ENCODE measurements around the gene SLC6A19. TPM values are rescaled to one million over a fixed set of nuclear protein-coding genes. Genes with fewer than 3 reads are reported as not detected.

SLC6A19 gene
- total and polyA plus RNA-seq, 2 of the 13 experiments (the other 11 are each of a cell fraction or from before 2014, with no cell fraction given) = 0.02 TPM; not detected in 1

DNA sequence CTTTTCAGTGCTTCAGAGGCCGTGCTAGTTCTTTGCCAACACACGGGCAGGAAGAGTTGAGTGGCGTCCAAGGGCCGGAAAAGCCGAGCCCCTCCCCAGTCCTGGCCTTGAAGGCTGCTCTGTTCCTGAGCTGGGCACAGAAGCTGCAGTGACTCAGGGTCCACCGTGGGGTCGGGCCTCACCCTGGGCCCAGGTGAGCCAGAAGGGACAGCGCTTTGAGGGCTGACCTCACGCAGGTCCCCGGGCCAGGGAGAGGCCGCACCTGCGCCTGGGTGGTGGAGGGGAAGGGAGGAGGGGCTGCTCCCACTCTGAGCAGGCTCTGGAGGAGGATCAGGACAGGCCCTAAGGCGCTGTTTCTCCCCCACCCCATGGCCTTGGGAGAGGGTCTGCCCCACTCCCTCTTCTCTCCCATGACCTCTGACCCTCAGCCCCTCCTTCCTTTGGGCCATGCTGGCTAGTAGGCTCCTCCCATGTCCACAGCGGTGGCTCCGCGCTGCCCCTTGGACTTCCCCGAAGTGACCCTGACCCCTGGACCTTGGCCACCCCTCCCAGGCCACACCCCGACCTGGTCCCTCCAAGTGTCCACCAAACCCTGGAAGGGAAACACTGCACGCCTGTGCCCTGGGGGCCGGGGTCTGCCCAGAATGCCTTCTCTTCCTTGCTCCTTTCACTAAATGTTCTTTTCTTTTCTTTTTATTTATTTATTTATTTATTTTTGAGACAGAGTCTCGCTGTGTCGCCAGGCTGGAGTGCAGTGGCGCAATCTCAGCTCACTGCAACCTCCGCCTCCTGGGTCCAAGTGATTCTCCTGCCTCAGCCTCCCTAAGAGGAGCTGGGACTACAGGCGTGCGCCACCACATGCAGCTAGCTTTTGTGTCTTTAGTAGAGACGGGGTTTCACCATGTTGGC, 19.7 kb upstream of the SLC6A19 start (continued):
- TF ChIP-seq FOSL2 (CRISPR knock-in tag; IDR thresholded peaks at IDR 0.05) (peak; percentile 23; the same call in 1 of the 2 replicates), PPARG (CRISPR knock-in tag; conservative IDR thresholded peaks at IDR 0.05) (peak; percentile 66), KDM6A (CRISPR knock-in tag; IDR thresholded peaks at IDR 0.05; ENCODE audit: low read depth) (peak; percentile 25; the same call in 1 of the 2 replicates), ZBTB10 (CRISPR knock-in tag; IDR thresholded peaks at IDR 0.05; ENCODE audit: borderline replicate concordance) (no peak), HIVEP1 (CRISPR knock-in tag; IDR thresholded peaks at IDR 0.05) (no peak), GABPB1 (CRISPR knock-in tag; IDR thresholded peaks at IDR 0.05) (peak; percentile 52; the same call in 1 of the 2 replicates), RXRB (CRISPR knock-in tag; IDR thresholded peaks at IDR 0.05; ENCODE audit: borderline replicate concordance) (peak; percentile 82), ZNF569 (CRISPR knock-in tag; IDR thresholded peaks at IDR 0.05; ENCODE audit: borderline replicate concordance) (no peak), MED1 (CRISPR knock-in tag; IDR thresholded peaks at IDR 0.05) (peak; percentile 74), ZBTB39 (CRISPR knock-in tag; IDR thresholded peaks at IDR 0.05) (no peak), TEAD3 (CRISPR knock-in tag; optimal IDR thresholded peaks at IDR 0.05; ENCODE audit: borderline replicate concordance) (peak; percentile 6), MAFF (IDR thresholded peaks at IDR 0.05; ENCODE audit: low read depth, low read length) (no peak), NCOA2 (CRISPR knock-in tag; IDR thresholded peaks at IDR 0.05) (peak; percentile 75), ZNF343 (CRISPR knock-in tag; IDR thresholded peaks at IDR 0.05) (no peak), SRY (CRISPR knock-in tag; IDR thresholded peaks at IDR 0.05) (peak; percentile 61; the same call in 1 of the 2 replicates), ISL2 (CRISPR knock-in tag; IDR thresholded peaks at IDR 0.05) (peak; percentile 62; the same call in 1 of the 2 replicates), EED (CRISPR knock-in tag; IDR thresholded peaks at IDR 0.05) (no peak), THAP11 (CRISPR knock-in tag; IDR thresholded peaks at IDR 0.05) (0 out of 2 replicates have a peak, but pooled peaks have one; percentile 28)
- TF ChIP-seq, protein P1, sequence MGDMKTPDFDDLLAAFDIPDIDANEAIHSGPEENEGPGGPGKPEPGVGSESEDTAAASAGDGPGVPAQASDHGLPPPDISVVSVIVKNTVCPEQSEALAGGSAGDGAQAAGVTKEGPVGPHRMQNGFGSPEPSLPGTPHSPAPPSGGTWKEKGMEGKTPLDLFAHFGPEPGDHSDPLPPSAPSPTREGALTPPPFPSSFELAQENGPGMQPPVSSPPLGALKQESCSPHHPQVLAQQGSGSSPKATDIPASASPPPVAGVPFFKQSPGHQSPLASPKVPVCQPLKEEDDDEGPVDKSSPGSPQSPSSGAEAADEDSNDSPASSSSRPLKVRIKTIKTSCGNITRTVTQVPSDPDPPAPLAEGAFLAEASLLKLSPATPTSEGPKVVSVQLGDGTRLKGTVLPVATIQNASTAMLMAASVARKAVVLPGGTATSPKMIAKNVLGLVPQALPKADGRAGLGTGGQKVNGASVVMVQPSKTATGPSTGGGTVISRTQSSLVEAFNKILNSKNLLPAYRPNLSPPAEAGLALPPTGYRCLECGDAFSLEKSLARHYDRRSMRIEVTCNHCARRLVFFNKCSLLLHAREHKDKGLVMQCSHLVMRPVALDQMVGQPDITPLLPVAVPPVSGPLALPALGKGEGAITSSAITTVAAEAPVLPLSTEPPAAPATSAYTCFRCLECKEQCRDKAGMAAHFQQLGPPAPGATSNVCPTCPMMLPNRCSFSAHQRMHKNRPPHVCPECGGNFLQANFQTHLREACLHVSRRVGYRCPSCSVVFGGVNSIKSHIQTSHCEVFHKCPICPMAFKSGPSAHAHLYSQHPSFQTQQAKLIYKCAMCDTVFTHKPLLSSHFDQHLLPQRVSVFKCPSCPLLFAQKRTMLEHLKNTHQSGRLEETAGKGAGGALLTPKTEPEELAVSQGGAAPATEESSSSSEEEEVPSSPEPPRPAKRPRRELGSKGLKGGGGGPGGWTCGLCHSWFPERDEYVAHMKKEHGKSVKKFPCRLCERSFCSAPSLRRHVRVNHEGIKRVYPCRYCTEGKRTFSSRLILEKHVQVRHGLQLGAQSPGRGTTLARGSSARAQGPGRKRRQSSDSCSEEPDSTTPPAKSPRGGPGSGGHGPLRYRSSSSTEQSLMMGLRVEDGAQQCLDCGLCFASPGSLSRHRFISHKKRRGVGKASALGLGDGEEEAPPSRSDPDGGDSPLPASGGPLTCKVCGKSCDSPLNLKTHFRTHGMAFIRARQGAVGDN (CRISPR knock-in tag; IDR thresholded peaks at IDR 0.05) = peak; percentile 87
- TF ChIP-seq, protein P2, sequence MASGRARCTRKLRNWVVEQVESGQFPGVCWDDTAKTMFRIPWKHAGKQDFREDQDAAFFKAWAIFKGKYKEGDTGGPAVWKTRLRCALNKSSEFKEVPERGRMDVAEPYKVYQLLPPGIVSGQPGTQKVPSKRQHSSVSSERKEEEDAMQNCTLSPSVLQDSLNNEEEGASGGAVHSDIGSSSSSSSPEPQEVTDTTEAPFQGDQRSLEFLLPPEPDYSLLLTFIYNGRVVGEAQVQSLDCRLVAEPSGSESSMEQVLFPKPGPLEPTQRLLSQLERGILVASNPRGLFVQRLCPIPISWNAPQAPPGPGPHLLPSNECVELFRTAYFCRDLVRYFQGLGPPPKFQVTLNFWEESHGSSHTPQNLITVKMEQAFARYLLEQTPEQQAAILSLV (CRISPR knock-in tag; IDR thresholded peaks at IDR 0.05; ENCODE audit: borderline replicate concordance) = peak; percentile 84; the same call in 1 of the 2 replicates

Data from HepG2 (cell line).